GDM1 (cell line): ENCODE results near the gene RRAGD.
A peak's percentile ranks its signal among the peaks of the same experiment; 100 is the strongest.

Experiments used
- DNase-seq: peaks from one replicate; lab custom pipeline; 2025; lab: John Stamatoyannopoulos, UW

The RRAGD gene

DNA sequence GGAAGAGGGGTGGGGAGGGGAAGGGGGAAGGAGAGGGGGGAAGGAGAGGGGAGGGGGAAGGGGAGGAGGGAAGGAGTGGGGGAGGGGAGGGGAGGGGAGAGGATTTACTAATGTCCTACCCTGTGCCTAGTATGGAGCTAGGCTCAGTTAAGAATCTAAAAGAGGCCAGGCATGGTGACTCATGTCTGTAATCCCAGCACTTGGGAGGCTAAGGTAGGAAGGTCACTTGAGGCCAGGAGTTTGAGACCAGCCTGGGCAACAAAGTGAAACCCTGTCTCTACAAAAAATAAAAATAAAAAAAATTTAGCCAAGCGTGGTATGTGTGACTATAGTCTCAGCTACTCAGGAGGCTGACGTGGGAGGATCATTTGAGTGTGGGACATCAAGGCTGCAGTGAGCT, 72.5 kb downstream of the RRAGD start:
- DNase-seq = no peak

- DNase-seq = no peak
Observed at GRCh38 chr6:89335164-89335563, 76.9 kb downstream of the RRAGD start.

DNA sequence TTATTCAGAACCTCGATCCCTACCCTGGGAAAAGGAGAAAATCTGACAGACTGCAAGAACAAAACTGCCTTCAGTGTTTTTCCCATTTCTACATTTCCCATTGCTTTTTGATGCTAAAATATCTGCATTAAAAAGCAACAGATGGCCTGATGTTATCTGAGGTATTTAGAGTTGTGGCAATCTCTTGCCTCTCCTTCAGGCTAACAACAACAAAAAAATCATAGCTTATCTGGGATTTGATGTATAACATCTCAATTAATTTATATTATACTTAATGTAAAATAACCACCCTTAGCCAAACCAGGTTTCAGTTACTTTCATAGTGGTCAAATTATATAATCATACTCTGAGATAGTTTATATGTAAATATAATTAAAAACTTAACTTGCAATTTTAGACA, 81.2 kb downstream of the RRAGD start:
- no peak for DNase-seq

DNA sequence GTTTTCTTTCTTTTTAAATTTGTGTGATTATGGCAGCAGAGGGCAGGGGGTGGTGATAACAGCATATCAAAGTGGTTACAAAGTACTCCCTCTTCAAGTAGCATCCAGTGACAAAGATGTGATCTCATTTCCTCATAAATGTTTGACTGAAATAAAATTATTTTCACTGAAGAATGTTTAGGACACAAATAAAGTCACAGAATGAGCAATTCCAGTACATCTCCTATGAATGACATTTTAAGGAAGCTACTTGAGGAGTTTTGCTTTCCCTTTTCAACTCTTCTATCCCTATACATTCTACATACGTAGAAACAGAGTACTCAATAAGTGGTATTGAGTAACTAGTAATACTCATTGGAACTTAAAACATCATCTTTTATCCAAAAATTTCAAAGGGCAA, 83.1 kb downstream of the RRAGD start:
- no peak for DNase-seq

DNA sequence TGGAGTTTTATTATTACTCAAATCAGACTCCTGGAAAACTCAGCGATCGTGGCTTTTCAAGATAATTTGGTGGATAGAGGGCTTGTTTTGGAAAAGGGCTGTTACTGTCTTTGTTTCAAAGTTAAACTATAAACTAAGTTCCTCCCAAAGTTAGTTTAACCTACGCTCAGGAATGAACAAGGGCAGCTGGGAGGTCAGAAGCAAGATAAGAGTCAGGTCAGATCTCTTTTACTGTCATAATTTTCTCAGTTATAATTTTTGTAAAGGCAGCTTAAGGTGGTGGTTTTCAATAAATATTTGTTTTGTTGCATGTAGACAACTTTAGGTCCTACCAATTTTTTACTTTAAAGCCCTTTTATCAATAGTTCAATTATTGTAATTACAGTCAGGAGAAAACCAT, 87.8 kb downstream of the RRAGD start:
- no peak for DNase-seq

GRCh38 chr6:89323511-89323971, 88.5 kb downstream of the RRAGD start:
- no peak for DNase-seq

DNA sequence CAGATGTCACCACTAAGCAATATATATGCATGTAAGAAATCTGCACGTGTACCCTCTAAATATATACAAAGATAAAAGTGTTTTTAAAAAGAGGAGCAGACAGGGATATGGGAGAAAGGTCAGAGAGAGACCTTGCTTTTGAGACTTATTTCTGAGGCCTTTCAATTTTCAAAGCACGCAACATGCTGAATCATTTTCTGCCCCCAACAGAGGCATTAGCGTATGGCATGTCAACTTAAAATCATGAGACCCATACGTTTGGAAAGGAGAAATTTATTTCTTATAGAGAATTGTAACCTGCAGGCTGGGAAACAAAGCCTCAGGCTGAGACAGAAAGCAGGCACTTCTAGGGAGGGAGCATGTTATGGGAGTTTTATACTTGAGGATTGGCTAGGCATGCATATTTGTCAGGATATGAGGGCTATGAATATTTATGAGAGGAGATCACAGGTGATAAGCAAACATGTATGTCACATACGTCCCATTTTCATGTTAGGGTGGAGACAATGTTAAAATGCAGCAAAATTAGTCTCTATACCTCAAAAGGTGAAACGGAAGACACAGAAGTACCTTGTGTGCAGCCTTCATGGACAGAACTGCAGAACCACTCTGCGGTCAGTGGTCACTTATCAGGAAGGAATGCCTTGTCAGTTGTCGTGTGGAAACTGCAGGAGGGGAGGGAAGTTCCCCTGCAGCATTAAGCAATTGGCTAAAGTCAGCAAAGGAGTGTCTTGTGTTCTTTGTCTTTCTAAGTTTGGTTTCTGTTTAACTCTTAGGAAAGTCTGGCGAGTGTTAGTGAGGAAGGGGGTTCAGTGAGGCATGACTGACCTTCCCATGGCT, 90.7 kb downstream of the RRAGD start:
- DNase-seq = peak; percentile 71

DNA sequence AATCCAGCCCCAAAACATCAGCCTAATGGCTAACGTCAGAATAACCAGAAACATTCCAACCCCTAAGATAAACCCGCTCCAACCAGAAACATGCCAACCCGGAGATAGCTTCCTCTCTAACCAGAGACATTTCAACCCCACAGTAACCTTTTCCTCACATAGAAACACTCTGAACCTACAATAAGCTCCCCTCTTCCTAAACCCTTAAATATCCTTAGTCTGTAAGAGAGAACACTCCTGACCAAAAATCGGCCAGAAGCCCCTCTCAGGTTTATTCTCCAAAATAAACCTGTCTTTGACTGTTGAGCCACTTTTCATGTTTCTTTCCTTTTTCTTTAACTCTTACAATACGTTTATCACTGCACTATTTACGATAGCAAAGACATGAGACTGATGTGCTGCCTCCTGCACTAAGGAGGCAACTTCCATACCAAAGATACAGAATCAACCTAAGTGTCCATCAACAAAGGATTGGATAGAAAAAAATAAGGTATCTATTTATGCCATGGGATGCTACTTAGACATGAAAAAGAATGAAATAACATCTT, 92.0 kb downstream of the RRAGD start:
- DNase-seq = no peak

- DNase-seq = no peak
Observed at GRCh38 chr6:89317067-89317466, 95.0 kb downstream of the RRAGD start.

DNA sequence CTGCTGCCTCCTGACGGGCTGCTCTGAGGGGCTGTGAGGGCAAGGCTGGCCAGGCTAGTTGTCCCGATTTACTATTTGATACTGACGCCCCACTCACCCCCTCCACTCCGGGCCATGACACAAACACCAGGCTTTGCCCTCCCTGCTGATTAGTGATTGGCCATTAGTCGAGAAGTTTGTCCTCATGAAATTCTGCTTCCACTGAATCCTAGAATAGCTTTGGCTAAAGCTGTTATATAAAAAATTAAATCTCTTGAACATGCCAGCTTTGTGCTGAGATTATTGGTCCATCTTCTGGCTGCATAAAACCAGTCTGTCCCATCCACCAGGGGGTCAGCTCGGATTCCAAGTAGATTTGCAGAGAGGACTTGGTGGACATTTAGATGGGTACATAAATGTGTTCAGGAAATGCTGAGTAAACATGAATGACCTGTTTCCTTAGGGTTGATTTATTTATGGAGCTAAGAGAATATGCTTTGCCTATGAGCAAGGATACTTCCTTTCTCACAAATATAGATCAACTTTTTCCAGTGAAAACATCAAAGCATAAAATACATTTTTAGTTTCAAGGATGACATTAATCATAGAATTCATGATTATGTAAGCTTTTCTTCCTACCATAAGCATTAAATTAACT, 96.7 kb downstream of the RRAGD start, which contains the start of gene GABRR2:
TSS of gene GABRR2 (minus strand) at position 51 of the 637 bp plus-strand sequence. CDS start 134 bp downstream, outside the sequence.
- DNase-seq = no peak

- DNase-seq = no peak
Observed at GRCh38 chr6:89314692-89315091, 97.4 kb downstream of the RRAGD start.
